ENCODE measurements around the gene RPS6KA4. TPM values are rescaled to one million over a fixed set of nuclear protein-coding genes. Genes with fewer than 3 reads are reported as not detected.

The RPS6KA4 gene
- total and polyA plus RNA-seq, 10 donors: 18.8 to 47.5 (median 37.7) TPM

GRCh38 chr11:64366751-64367150 is 7.8 kb downstream of the RPS6KA4 start:
- Histone ChIP-seq H3K27ac (no peak overlapping the region), H3K4me1 (peaks cover 0 to 16% (median 7%) of the 10 kb centered on the region in 6 donors), H3K4me3 (no peak overlapping the region), H3K27me3 (replicated peaks in 1 of 7) (no peaks in the 10 kb centered on the region), H3K36me3 (peaks cover 0 to 100% (median 90%) of the 10 kb centered on the region in 6 donors), H3K9me3 (no peaks in the 10 kb centered on the region)
- TF ChIP-seq POLR2A (IDR thresholded peaks at IDR 0.05) (no peak), POLR2AphosphoS5 (IDR thresholded peaks at IDR 0.05) (no peak)
- TF ChIP-seq, protein P1, sequence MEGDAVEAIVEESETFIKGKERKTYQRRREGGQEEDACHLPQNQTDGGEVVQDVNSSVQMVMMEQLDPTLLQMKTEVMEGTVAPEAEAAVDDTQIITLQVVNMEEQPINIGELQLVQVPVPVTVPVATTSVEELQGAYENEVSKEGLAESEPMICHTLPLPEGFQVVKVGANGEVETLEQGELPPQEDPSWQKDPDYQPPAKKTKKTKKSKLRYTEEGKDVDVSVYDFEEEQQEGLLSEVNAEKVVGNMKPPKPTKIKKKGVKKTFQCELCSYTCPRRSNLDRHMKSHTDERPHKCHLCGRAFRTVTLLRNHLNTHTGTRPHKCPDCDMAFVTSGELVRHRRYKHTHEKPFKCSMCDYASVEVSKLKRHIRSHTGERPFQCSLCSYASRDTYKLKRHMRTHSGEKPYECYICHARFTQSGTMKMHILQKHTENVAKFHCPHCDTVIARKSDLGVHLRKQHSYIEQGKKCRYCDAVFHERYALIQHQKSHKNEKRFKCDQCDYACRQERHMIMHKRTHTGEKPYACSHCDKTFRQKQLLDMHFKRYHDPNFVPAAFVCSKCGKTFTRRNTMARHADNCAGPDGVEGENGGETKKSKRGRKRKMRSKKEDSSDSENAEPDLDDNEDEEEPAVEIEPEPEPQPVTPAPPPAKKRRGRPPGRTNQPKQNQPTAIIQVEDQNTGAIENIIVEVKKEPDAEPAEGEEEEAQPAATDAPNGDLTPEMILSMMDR (IDR thresholded peaks at IDR 0.05 in 8 of 11, conservative IDR thresholded peaks at IDR 0.05 in 3 of 11): no peak
- intact Hi-C loops (cut with DNase I; ENCODE audit: low total_unique reads): no loop called here
- DNase-seq: no peak
- 83 to 98% (median 92%) methylated on average over 1 of the region's 1 CpG for WGBS, 5 donors

GRCh38 chr11:64367931-64368672 is 9.1 kb downstream of the RPS6KA4 start:
- peaks cover 0 to 94% (median 79%) of the 10 kb centered on the region in 6 donors for H3K36me3 ChIP-seq

DNA sequence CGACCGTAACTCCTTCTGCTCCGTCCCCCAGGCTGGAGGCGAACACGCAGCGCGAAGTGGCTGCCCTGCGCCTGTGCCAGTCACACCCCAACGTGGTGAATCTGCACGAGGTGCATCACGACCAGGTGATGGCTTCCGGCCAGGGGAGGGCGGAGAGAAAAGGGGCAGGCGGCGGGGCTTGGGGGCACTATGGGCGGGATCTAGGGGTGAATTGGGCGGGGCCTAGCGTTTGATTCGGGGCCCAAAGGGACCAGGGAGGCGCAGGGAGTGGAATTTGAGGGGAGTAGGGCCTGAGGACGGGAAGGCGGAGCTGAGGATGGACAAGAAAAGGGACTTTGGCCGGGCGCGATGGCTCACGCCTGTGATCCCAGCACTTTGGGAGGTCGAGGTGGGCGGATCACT is 9.7 kb downstream of the RPS6KA4 start:
- no peak for DNase-seq
- Histone ChIP-seq H3K4me1 (peaks cover 0 to 21% (median 9%) of the 10 kb centered on the region in 6 donors), H3K9me3 (no peaks in the 10 kb centered on the region), H3K27me3 (replicated peaks in 1 of 7) (no peaks in the 10 kb centered on the region), H3K27ac (no peak overlapping the region), H3K4me3 (no peak overlapping the region), H3K36me3 (peaks cover 0 to 89% (median 74%) of the 10 kb centered on the region in 6 donors)
- 93 to 97% (median 95%) methylated on average over 28 of the region's 28 CpGs for WGBS, 5 donors
- intact Hi-C loops (cut with DNase I; ENCODE audit: low total_unique reads): no loop called here
- TF ChIP-seq POLR2AphosphoS5 (IDR thresholded peaks at IDR 0.05): peak in 1 of 3 donors; percentile 33
- TF ChIP-seq, protein P1 (IDR thresholded peaks at IDR 0.05 in 8 of 11, conservative IDR thresholded peaks at IDR 0.05 in 3 of 11): no peak

More at GRCh38 chr11:64367931-64368672, 9.1 kb downstream of the RPS6KA4 start:
- intact Hi-C loops (cut with DNase I; ENCODE audit: low total_unique reads): no loop called here
- no peaks in the 10 kb centered on the region for H3K27me3 ChIP-seq (replicated peaks in 1 of 7)
- H3K9me3 ChIP-seq: no peaks in the 10 kb centered on the region
- no peak for DNase-seq
- H3K4me1 ChIP-seq: peaks cover 0 to 15% (median 7%) of the 10 kb centered on the region in 6 donors
- no peak overlapping the region for H3K27ac ChIP-seq
- no peak overlapping the region for H3K4me3 ChIP-seq
- TF ChIP-seq POLR2A (IDR thresholded peaks at IDR 0.05) (no peak), POLR2AphosphoS5 (IDR thresholded peaks at IDR 0.05) (no peak)
- TF ChIP-seq, protein P1 (IDR thresholded peaks at IDR 0.05 in 8 of 11, conservative IDR thresholded peaks at IDR 0.05 in 3 of 11): no peak
- WGBS, 5 donors: 92 to 96% (median 94%) methylated on average over 29 to 46 of the region's 46 CpGs
